SH-SY5Y (cell line): ENCODE results near the gene DCDC2B.

ENCODE experiments used
- GATA2 ChIP-seq: IDR thresholded peaks from 2 replicates; pipeline ENCODE4 v1.6.1; 2011; ENCODE audit warnings: mild to moderate bottlenecking, low read depth, low read length
- GATA3 ChIP-seq: IDR thresholded peaks from 2 replicates; pipeline ENCODE4 v1.6.1; 2011; ENCODE audit warnings: low read depth, mild to moderate bottlenecking, low read length, moderate library complexity

DNA sequence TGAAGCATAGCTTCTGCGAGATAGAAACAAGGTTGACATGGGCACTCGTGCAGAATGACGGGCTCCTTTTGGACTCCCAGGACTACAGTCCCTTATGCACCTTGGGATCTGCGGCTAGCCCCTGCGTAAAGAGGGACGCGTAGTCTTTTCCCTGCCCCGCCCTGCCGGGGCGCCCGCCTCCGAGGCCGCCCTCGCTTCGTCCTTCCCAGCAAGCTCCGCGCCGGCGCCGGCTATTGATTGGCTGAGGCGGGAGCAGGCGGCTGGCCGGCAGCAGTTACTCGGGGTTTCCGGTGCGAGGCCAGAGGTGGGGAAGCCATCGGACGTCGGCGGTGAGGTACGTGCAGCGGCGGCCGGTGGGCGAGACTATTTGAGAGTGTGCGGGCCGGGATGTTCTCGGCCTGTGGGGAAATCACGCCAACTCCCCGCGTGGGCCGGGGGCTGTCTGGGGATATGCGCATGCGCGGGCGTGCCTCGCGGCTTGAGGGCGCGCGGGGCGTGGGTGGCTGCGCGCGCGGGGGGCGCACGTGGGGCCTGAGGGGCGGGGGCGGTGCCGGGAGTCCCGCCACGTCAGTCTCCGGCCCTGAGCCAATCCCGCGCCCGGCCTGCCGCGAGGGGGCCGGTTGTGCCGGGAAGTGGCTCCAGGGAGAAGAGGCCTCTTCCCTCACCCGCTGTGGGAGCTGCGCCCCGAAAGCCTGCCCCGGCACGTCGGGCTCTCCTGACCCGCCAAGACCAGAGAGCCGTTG lies 29.3 kb upstream of the DCDC2B start, which contains the start of gene TXLNA:
- TF ChIP-seq GATA3 (no peak), GATA2 (no peak)
